HepG2 (cell line): Measurements from ENCODE around the gene FXYD4. TPM values are rescaled to one million over a fixed set of nuclear protein-coding genes. Genes with fewer than 3 reads are reported as not detected.
A peak's percentile ranks its signal among the peaks of the same experiment; 100 is the strongest.

Experiments used
- ARHGAP35 ChIP-seq: sonication (generic); formaldehyde crosslinking; IDR thresholded peaks from 2 replicates; pipeline ENCODE4 v1.9.0; 2022; ENCODE audit warnings: mild to moderate bottlenecking, inconsistent platforms, moderate library complexity, missing genetic modification reagents, borderline replicate concordance
- ETV6 ChIP-seq: sonication (generic); formaldehyde crosslinking; conservative IDR thresholded peaks from 2 replicates; pipeline ENCODE4 v1.4.0; 2020; ENCODE audit warnings: missing genetic modification reagents
- FOXA3 ChIP-seq: IDR thresholded peaks from 2 replicates; pipeline ENCODE4 v1.6.1; 2016; ENCODE audit warnings: missing genetic modification reagents, missing compliant biosample characterization
- JDP2 ChIP-seq: sonication (generic); formaldehyde crosslinking; IDR thresholded peaks from 2 replicates; pipeline ENCODE4 v1.8.1; 2022; ENCODE audit warnings: missing genetic modification reagents, borderline replicate concordance
- JUNB ChIP-seq: sonication (generic); formaldehyde crosslinking; IDR thresholded peaks from 2 replicates; pipeline ENCODE4 v1.8.0; 2022; ENCODE audit warnings: missing genetic modification reagents, mild to moderate bottlenecking, borderline replicate concordance
- KDM1A ChIP-seq: IDR thresholded peaks from 2 replicates; pipeline ENCODE4 v1.6.1; 2016; ENCODE audit warnings: missing compliant biosample characterization
- MEIS1 ChIP-seq: sonication (generic); formaldehyde crosslinking; IDR thresholded peaks from 2 replicates; pipeline ENCODE4 v1.9.0; 2021; ENCODE audit warnings: mild to moderate bottlenecking, missing genetic modification reagents, moderate library complexity, borderline replicate concordance
- MLX ChIP-seq: IDR thresholded peaks from 2 replicates; pipeline ENCODE4 v1.6.1; 2016
- SKI ChIP-seq: fragments of 450-650 bp; IDR thresholded peaks from one replicate; pipeline ENCODE4 v1.6.1; 2018; ENCODE audit warnings: mild to moderate bottlenecking; ENCODE audit not compliant: partially characterized antibody
- SMC3 ChIP-seq: IDR thresholded peaks from 2 replicates; pipeline ENCODE4 v1.6.1; 2011; ENCODE audit warnings: low read length, improper control_type of control experiment
- SMYD3 ChIP-seq: sonication (generic); formaldehyde crosslinking; IDR thresholded peaks from 2 replicates; pipeline ENCODE4 v1.8.1; 2023; ENCODE audit warnings: mild to moderate bottlenecking, missing genetic modification reagents
- SRSF9 ChIP-seq: fragments of 200-400 bp; formaldehyde crosslinking; IDR thresholded peaks from 2 replicates; pipeline ENCODE4 v1.6.1; 2018; ENCODE audit warnings: borderline replicate concordance, mild to moderate bottlenecking, low read depth, low read length; ENCODE audit not compliant: insufficient read depth, poor library complexity, severe bottlenecking
- ZFP91 ChIP-seq: sonication (generic); formaldehyde crosslinking; IDR thresholded peaks from 2 replicates; pipeline ENCODE4 v1.9.0; 2022; ENCODE audit warnings: missing genetic modification reagents, mild to moderate bottlenecking, borderline replicate concordance
- ZNF20 ChIP-seq: sonication (generic); formaldehyde crosslinking; IDR thresholded peaks from 2 replicates; pipeline ENCODE4 v1.4.0; 2020; ENCODE audit warnings: mild to moderate bottlenecking, moderate library complexity, missing genetic modification reagents
- ZNF543 ChIP-seq: sonication (generic); formaldehyde crosslinking; IDR thresholded peaks from 2 replicates; pipeline ENCODE4 v1.4.0; 2020; ENCODE audit warnings: mild to moderate bottlenecking, missing genetic modification reagents
- ZNF7 ChIP-seq: IDR thresholded peaks from 2 replicates; pipeline ENCODE4 v1.6.1; 2016; ENCODE audit warnings: missing biosample characterization, missing genetic modification reagents
- ZNF768 ChIP-seq: sonication (generic); formaldehyde crosslinking; IDR thresholded peaks from 2 replicates; pipeline ENCODE4 v1.4.0; 2020; ENCODE audit warnings: missing genetic modification reagents
- polyA plus RNA-seq, 8 experiments: library from polyadenylated mRNA; depleted of rRNA in 3 of 8; stranded (reverse) in 7 of 8; unstranded in 1 of 8; fragments of >200 nt; fragmentation: Illumina TruSeq in 4 of 8; extraction: Trizol in 4 of 8; gene quantifications; 2 replicates each; pipeline versions ENCODE4 v1.2.1 to v1.2.3, GENCODE V29; 2011 to 2016; ENCODE audit warnings: low read depth in 4 of 8, missing spikeins in 1 of 8, mixed read lengths in 1 of 8; ENCODE audit not compliant: insufficient read depth in 1 of 8
- total RNA-seq, 5 experiments: library from RNA; depleted of rRNA; stranded (reverse); fragments of >200 nt; fragmentation: Illumina TruSeq; extraction: Trizol; gene quantifications; 2 replicates each; pipeline ENCODE4 v1.2.3, GENCODE V29; 2016; ENCODE audit warnings: low read depth in 1 of 5
- TF ChIP-seq, protein P1 (sequence below): IDR thresholded peaks from 2 replicates; pipeline ENCODE4 v1.4.0; 2020; ENCODE audit warnings: mild to moderate bottlenecking, missing genetic modification reagents
- TF ChIP-seq, protein P2 (sequence below): IDR thresholded peaks from 2 replicates; pipeline ENCODE4 v1.6.1; 2016; ENCODE audit warnings: missing genetic modification reagents, missing compliant biosample characterization
- TF ChIP-seq, protein P3 (sequence below): sonication (generic); formaldehyde crosslinking; IDR thresholded peaks from 2 replicates; pipeline ENCODE4 v1.4.0; 2020; ENCODE audit warnings: low read depth, mild to moderate bottlenecking, missing genetic modification reagents
- TF ChIP-seq, protein P4 (sequence below): sonication (generic); formaldehyde crosslinking; IDR thresholded peaks from 2 replicates; pipeline ENCODE4 v1.4.0; 2020; ENCODE audit warnings: missing genetic modification reagents

FXYD4 gene
- total and polyA plus RNA-seq, 2 of the 13 experiments (the other 11 are each of a cell fraction or from before 2014, with no cell fraction given): not detected

- TF ChIP-seq, protein P1, sequence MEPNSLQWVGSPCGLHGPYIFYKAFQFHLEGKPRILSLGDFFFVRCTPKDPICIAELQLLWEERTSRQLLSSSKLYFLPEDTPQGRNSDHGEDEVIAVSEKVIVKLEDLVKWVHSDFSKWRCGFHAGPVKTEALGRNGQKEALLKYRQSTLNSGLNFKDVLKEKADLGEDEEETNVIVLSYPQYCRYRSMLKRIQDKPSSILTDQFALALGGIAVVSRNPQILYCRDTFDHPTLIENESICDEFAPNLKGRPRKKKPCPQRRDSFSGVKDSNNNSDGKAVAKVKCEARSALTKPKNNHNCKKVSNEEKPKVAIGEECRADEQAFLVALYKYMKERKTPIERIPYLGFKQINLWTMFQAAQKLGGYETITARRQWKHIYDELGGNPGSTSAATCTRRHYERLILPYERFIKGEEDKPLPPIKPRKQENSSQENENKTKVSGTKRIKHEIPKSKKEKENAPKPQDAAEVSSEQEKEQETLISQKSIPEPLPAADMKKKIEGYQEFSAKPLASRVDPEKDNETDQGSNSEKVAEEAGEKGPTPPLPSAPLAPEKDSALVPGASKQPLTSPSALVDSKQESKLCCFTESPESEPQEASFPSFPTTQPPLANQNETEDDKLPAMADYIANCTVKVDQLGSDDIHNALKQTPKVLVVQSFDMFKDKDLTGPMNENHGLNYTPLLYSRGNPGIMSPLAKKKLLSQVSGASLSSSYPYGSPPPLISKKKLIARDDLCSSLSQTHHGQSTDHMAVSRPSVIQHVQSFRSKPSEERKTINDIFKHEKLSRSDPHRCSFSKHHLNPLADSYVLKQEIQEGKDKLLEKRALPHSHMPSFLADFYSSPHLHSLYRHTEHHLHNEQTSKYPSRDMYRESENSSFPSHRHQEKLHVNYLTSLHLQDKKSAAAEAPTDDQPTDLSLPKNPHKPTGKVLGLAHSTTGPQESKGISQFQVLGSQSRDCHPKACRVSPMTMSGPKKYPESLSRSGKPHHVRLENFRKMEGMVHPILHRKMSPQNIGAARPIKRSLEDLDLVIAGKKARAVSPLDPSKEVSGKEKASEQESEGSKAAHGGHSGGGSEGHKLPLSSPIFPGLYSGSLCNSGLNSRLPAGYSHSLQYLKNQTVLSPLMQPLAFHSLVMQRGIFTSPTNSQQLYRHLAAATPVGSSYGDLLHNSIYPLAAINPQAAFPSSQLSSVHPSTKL (CRISPR knock-in tag): peak; percentile 85
- TF ChIP-seq FOXA3 (CRISPR knock-in tag) (peak; percentile 57; the same call in 1 of the 2 replicates), MLX (CRISPR knock-in tag) (peak; percentile 92), SKI (peak; percentile 58), ZNF543 (CRISPR knock-in tag) (peak; percentile 58; the same call in 1 of the 2 replicates), SMYD3 (CRISPR knock-in tag) (peak; percentile 86; the same call in 1 of the 2 replicates), MEIS1 (no peak), KDM1A (CRISPR knock-in tag) (no peak), ETV6 (CRISPR knock-in tag) (peak; percentile 95), JUNB (CRISPR knock-in tag) (peak; percentile 65), ZNF7 (no peak), SRSF9 (no peak), ZFP91 (CRISPR knock-in tag) (peak; percentile 45; the same call in 1 of the 2 replicates), SMC3 (no peak), JDP2 (no peak), ZNF20 (CRISPR knock-in tag) (no peak), ZNF768 (CRISPR knock-in tag) (peak; percentile 69), ARHGAP35 (CRISPR knock-in tag) (0 out of 2 replicates have a peak, but pooled peaks have one; percentile 77)
- TF ChIP-seq, protein P2, sequence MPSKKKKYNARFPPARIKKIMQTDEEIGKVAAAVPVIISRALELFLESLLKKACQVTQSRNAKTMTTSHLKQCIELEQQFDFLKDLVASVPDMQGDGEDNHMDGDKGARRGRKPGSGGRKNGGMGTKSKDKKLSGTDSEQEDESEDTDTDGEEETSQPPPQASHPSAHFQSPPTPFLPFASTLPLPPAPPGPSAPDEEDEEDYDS (CRISPR knock-in tag): peak; percentile 73
- TF ChIP-seq, protein P3, sequence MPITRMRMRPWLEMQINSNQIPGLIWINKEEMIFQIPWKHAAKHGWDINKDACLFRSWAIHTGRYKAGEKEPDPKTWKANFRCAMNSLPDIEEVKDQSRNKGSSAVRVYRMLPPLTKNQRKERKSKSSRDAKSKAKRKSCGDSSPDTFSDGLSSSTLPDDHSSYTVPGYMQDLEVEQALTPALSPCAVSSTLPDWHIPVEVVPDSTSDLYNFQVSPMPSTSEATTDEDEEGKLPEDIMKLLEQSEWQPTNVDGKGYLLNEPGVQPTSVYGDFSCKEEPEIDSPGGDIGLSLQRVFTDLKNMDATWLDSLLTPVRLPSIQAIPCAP (CRISPR knock-in tag): no peak
- TF ChIP-seq, protein P4, sequence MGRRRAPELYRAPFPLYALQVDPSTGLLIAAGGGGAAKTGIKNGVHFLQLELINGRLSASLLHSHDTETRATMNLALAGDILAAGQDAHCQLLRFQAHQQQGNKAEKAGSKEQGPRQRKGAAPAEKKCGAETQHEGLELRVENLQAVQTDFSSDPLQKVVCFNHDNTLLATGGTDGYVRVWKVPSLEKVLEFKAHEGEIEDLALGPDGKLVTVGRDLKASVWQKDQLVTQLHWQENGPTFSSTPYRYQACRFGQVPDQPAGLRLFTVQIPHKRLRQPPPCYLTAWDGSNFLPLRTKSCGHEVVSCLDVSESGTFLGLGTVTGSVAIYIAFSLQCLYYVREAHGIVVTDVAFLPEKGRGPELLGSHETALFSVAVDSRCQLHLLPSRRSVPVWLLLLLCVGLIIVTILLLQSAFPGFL: no peak
These were observed 25.6 kb downstream of the FXYD4 start (continued) for GRCh38 chr10:43396928-43397624.
